Endothelial cell of umbilical vein (primary cell): ENCODE data around the gene RAP1GAP. TPM values are rescaled to one million over a fixed set of nuclear protein-coding genes. Genes with fewer than 3 reads are reported as not detected.

ENCODE experiments used
- BruUV-seq: library from RNA; stranded (reverse); fragments of 400-500 nt; replicated peaks from 2 replicates; lab custom pipeline; 2021; lab: Mats Ljungman, UMichigan
- CTCF ChIA-PET: fragments of 300-600, 350-600 bp; sonication (Branson Sonifier 250); formaldehyde crosslinking; loops from one replicate; lab custom pipeline; 2021; ENCODE audit warnings: antibody characterized with exemption, inconsistent platforms; lab: Charles Lee
- POLR2A ChIA-PET: fragments of 300-600, 350-600 bp; sonication (Branson Sonifier 250); formaldehyde crosslinking; loops from one replicate; lab custom pipeline; 2021; ENCODE audit warnings: antibody characterized with exemption, inconsistent platforms; lab: Charles Lee
- DNase-seq: peaks from one replicate; pipeline ENCODE4 v3.0.0-alpha.2; 2011; ENCODE audit warnings: low read depth, low spot score
- FAIRE-seq: peaks from 2 replicates; lab custom pipeline; 2011; peaks lifted over from hg19 to GRCh38; lab: Jason Lieb, UNC
- H2AFZ ChIP-seq: 2 replicates; pipeline ENCODE4 v1.6.0; 2012; ENCODE audit warnings: low read depth, low read length, control low read depth, inconsistent platforms
- H3K27ac ChIP-seq: 2 replicates; pipeline ENCODE4 v1.5.1; 2011; ENCODE audit warnings: low read depth, mild to moderate bottlenecking, control low read depth, low read length, moderate library complexity; ENCODE audit not compliant: insufficient read depth
- H3K27me3 ChIP-seq, 2 experiments: 2 replicates each; pipeline versions ENCODE4 v1.6.0 to v1.6.1; 2011; ENCODE audit warnings: low read length in 2 of 2, mixed read lengths in 1 of 2; ENCODE audit not compliant: control insufficient read depth in 2 of 2, insufficient read depth in 2 of 2
- H3K36me3 ChIP-seq, 2 experiments: 2 replicates in 1 of 2; 3 replicates in 1 of 2; pipeline ENCODE4 v1.5.1; 2011; ENCODE audit warnings: low read length in 2 of 2, mild to moderate bottlenecking in 1 of 2, moderate library complexity in 1 of 2; ENCODE audit not compliant: control insufficient read depth in 2 of 2, insufficient read depth in 2 of 2; ENCODE audit errors: extremely low read depth in 1 of 2
- H3K4me1 ChIP-seq: 3 replicates; pipeline ENCODE4 v1.5.1; 2011; ENCODE audit warnings: mild to moderate bottlenecking, low read length; ENCODE audit not compliant: control insufficient read depth, insufficient read depth; ENCODE audit errors: extremely low read depth
- H3K4me2 ChIP-seq: 2 replicates; pipeline ENCODE4 v1.6.1; 2011; ENCODE audit warnings: low read length, control low read depth, mixed read lengths; ENCODE audit not compliant: insufficient read depth
- H3K4me3 ChIP-seq, 3 experiments: fragments of 200-600 bp in 1 of 3; sonication (generic), shearing (Covaris generic) in 1 of 3; replicated peaks in 1 of 3; 2 replicates each; pipeline ENCODE4 v1.5.1; 2011 to 2016; ENCODE audit warnings: control low read depth in 3 of 3, low read length in 3 of 3, mild to moderate bottlenecking in 2 of 3, inconsistent platforms in 1 of 3, low read depth in 1 of 3, moderate library complexity in 1 of 3; ENCODE audit not compliant: insufficient read depth in 1 of 3
- H3K79me2 ChIP-seq: 2 replicates; pipeline ENCODE4 v1.6.0; 2012; ENCODE audit warnings: low read length, inconsistent platforms; ENCODE audit not compliant: control insufficient read depth, insufficient read depth
- H3K9ac ChIP-seq: replicated peaks from 2 replicates; pipeline ENCODE3; 2011; ENCODE audit warnings: low read length, control low read depth; ENCODE audit not compliant: insufficient read depth; ENCODE audit errors: extremely low read depth
- H3K9me1 ChIP-seq: replicated peaks from 3 replicates; pipeline ENCODE4 v1.6.0; 2011; ENCODE audit warnings: mild to moderate bottlenecking, low read length; ENCODE audit not compliant: control insufficient read depth, insufficient read depth; ENCODE audit errors: extremely low read depth
- H3K9me3 ChIP-seq: replicated peaks from 2 replicates; pipeline ENCODE4 v1.5.1; 2012; ENCODE audit warnings: low read length, inconsistent platforms; ENCODE audit not compliant: control insufficient read depth, insufficient read depth
- H4K20me1 ChIP-seq: replicated peaks from 2 replicates; pipeline ENCODE3; 2011; ENCODE audit warnings: mild to moderate bottlenecking, low read length; ENCODE audit not compliant: control insufficient read depth, insufficient read depth; ENCODE audit errors: extremely low read depth
- CTCF ChIP-seq, 2 donors: IDR thresholded peaks; 1 replicate in 1 of 2; 2 replicates in 1 of 2; pipeline ENCODE4 v1.5.1; 2011; ENCODE audit warnings: low read length in 2 of 2, mild to moderate bottlenecking in 2 of 2, moderate library complexity in 2 of 2, control low read depth in 1 of 2, inconsistent platforms in 1 of 2, low read depth in 1 of 2; ENCODE audit not compliant: insufficient read depth in 1 of 2; ENCODE audit errors: extremely low read depth in 1 of 2
- GATA2 ChIP-seq: IDR thresholded peaks from 2 replicates; pipeline ENCODE4 v1.7.0; 2011; ENCODE audit warnings: low read depth, mild to moderate bottlenecking, moderate library complexity, mixed read lengths, low read length; ENCODE audit not compliant: insufficient read length, insufficient read depth
- JUN ChIP-seq: IDR thresholded peaks from 2 replicates; pipeline ENCODE4 v1.6.1; 2011; ENCODE audit warnings: borderline replicate concordance, low read depth; ENCODE audit not compliant: insufficient read length, insufficient read depth
- MAX ChIP-seq: IDR thresholded peaks from 2 replicates; pipeline ENCODE4 v1.6.1; 2011; ENCODE audit not compliant: insufficient read depth, insufficient read length
- MYC ChIP-seq: IDR thresholded peaks from one replicate; pipeline ENCODE4 v1.6.1; 2011; ENCODE audit warnings: mild to moderate bottlenecking, low read depth, low read length
- POLR2A ChIP-seq: IDR thresholded peaks from 2 replicates; pipeline ENCODE4 v1.6.1; 2012; ENCODE audit warnings: low read depth, mild to moderate bottlenecking, control low read depth, low read length
- POLR2AphosphoS5 ChIP-seq: IDR thresholded peaks from 2 replicates; pipeline ENCODE4 v1.6.1; 2012; ENCODE audit warnings: low read depth, mild to moderate bottlenecking, control low read depth, low read length, moderate library complexity; ENCODE audit not compliant: insufficient read depth
- dilution Hi-C: fragments of 300-500 bp; cut with MboI; formaldehyde crosslinking; loops from one replicate; pipeline ENCODE4 v1.15.0; 2019; ENCODE audit warnings: low sequenced_read_pairs; ENCODE audit not compliant: extremely low pct_ligation_motif_present
- intact Hi-C: fragments of 100-400 bp; cut with micrococcal nuclease; formaldehyde crosslinking; loops from one replicate; pipeline ENCODE4 v1.10.0; 2022
- polyA plus RNA-seq, 4 experiments: library from polyadenylated mRNA; depleted of rRNA in 3 of 4; stranded (reverse) in 3 of 4; unstranded in 1 of 4; fragments of >200 nt; gene quantifications; 2 replicates each; pipeline versions ENCODE4 v1.2.1 to v1.2.3, GENCODE V29; 2011 to 2012; ENCODE audit warnings: missing spikeins in 1 of 4
- total RNA-seq: library from RNA; stranded (reverse); gene quantifications from 2 replicates; pipeline ENCODE4 v1.2.3, GENCODE V29; 2021

Gene RAP1GAP
- total and polyA plus RNA-seq, 2 donors (not counting 3 experiments of a cell fraction or from before 2014, with no cell fraction given) = 0.07 to 0.20 TPM

GRCh38 chr1:21644348-21644747 is 24.8 kb downstream of the RAP1GAP start:
- H3K9me1 ChIP-seq = no peaks in the 10 kb centered on the region
- dilution Hi-C loops (no loop called here), intact Hi-C loops (no loop called here)
- no peaks in the 10 kb centered on the region for H4K20me1 ChIP-seq
- DNase-seq = no peak
- H2AFZ ChIP-seq = no peak overlapping the region
- H3K4me2 ChIP-seq = no peak overlapping the region
- H3K27me3 ChIP-seq = peaks cover 0 to 3% of the 10 kb centered on the region in 2 experiments
- H3K9ac ChIP-seq = no peak overlapping the region
- no TSS peak for BruUV-seq
- TF ChIP-seq POLR2AphosphoS5 (no peak), POLR2A (no peak), CTCF (IDR thresholded peaks at IDR 0.05; ENCODE audit: extremely low read depth in 1 of 2, insufficient read depth in 1 of 2, low read depth in 1 of 2, low read length in 2 of 2) (no peak), MAX (no peak), GATA2 (no peak)
- no peaks in the 10 kb centered on the region for H3K79me2 ChIP-seq
- H3K4me3 ChIP-seq = no peak overlapping the region
- no peaks in the 10 kb centered on the region for H3K4me1 ChIP-seq
- CTCF ChIA-PET = interaction anchor here (1.1 to 7.2 kb wide), 3 partner anchors 15 to 274 kb away, joined by 3 to 34 read pairs (median 5); no protein-coding TSS in a partner anchor
- no peak overlapping the region for H3K27ac ChIP-seq
- POLR2A ChIA-PET = interaction anchor here (0.6 kb wide), 1 partner anchor 146 kb away, joined by 3 read pairs; no protein-coding TSS in a partner anchor
- H3K36me3 ChIP-seq = no peaks in the 10 kb centered on the region
- FAIRE-seq = no peak
- H3K9me3 ChIP-seq = no peaks in the 10 kb centered on the region

- Histone ChIP-seq H3K9me1 (no peaks in the 10 kb centered on the region), H3K9me3 (no peaks in the 10 kb centered on the region), H4K20me1 (no peaks in the 10 kb centered on the region), H3K4me1 (no peaks in the 10 kb centered on the region), H3K79me2 (no peaks in the 10 kb centered on the region), H3K4me3 (no peak overlapping the region), H2AFZ (no peak overlapping the region), H3K36me3 (no peaks in the 10 kb centered on the region), H3K27me3 (peaks cover 0 to 3% of the 10 kb centered on the region in 2 experiments), H3K4me2 (no peak overlapping the region), H3K27ac (no peak overlapping the region), H3K9ac (no peak overlapping the region)
- BruUV-seq = no TSS peak
- no peak for DNase-seq
- no peak for TF ChIP-seq MYC
- TF ChIP-seq JUN = no peak
- TF ChIP-seq CTCF (IDR thresholded peaks at IDR 0.05; ENCODE audit: extremely low read depth in 1 of 2, insufficient read depth in 1 of 2, low read depth in 1 of 2, low read length in 2 of 2) = no peak
- TF ChIP-seq POLR2A = no peak
- TF ChIP-seq MAX = no peak
- intact Hi-C loops = no loop called here
- CTCF ChIA-PET = no interaction called here
- POLR2A ChIA-PET = no interaction called here
- FAIRE-seq = no peak
- dilution Hi-C loops = no loop called here
Measured at GRCh38 chr1:21643624-21644023, 25.5 kb downstream of the RAP1GAP start.
